GM12801 (cell line): ENCODE data around the gene STPG4.

Experiments used
- CTCF ChIP-seq: IDR thresholded peaks from one replicate; pipeline ENCODE4 v1.5.1; 2011; ENCODE audit warnings: control low read depth; ENCODE audit not compliant: insufficient read length; ENCODE audit errors: extremely low read depth

The STPG4 gene

GRCh38 chr2:47155091-47155876 is at the start of gene STPG4:
STPG4 (minus strand) TSS chr2:47155308; CDS start chr2:47155251, 57 bp downstream.
- no peak for TF ChIP-seq CTCF

GRCh38 chr2:47204691-47205090 is 49.6 kb upstream of the STPG4 start:
- TF ChIP-seq CTCF: no peak

GRCh38 chr2:47203995-47204394 is 48.9 kb upstream of the STPG4 start:
- TF ChIP-seq CTCF: no peak

GRCh38 chr2:47201224-47201623 is 46.1 kb upstream of the STPG4 start:
- no peak for TF ChIP-seq CTCF

GRCh38 chr2:47198985-47199451 is 43.9 kb upstream of the STPG4 start:
- no peak for TF ChIP-seq CTCF

- TF ChIP-seq CTCF: no peak
These were observed 41.4 kb upstream of the STPG4 start for GRCh38 chr2:47196499-47196898.

- TF ChIP-seq CTCF: no peak
These were observed 40.9 kb upstream of the STPG4 start for GRCh38 chr2:47196046-47196445.

- TF ChIP-seq CTCF: no peak
These were observed 40.0 kb upstream of the STPG4 start for GRCh38 chr2:47195148-47195547.
